Smooth muscle cell (in vitro differentiated cells): ENCODE measurements around the gene KMT2A. TPM values are rescaled to one million over a fixed set of nuclear protein-coding genes. Genes with fewer than 3 reads are reported as not detected.

Experiments used
- DNase-seq: peaks from one replicate; lab custom pipeline; 2025; ENCODE audit not compliant: unreplicated experiment; lab: John Stamatoyannopoulos, UW
- H2AFZ ChIP-seq: fragments of 200-600 bp; sonication (generic); 2 replicates; pipeline ENCODE4 v1.6.0; 2016; ENCODE audit warnings: antibody characterized with exemption, low read depth, mild to moderate bottlenecking
- H3F3A ChIP-seq: fragments of 200-600 bp; sonication (generic); 2 replicates; pipeline ENCODE4 v1.6.0; 2017; ENCODE audit warnings: antibody characterized with exemption, low read depth
- H3K27ac ChIP-seq: fragments of 200-600 bp; sonication (generic); 2 replicates; pipeline ENCODE4 v1.5.1; 2016; ENCODE audit warnings: low read depth, mild to moderate bottlenecking
- H3K27me3 ChIP-seq: fragments of 200-600 bp; sonication (generic); 2 replicates; pipeline ENCODE4 v1.6.1; 2016; ENCODE audit warnings: low read depth, mild to moderate bottlenecking
- H3K36me3 ChIP-seq: fragments of 200-600 bp; sonication (generic); 2 replicates; pipeline ENCODE4 v1.5.1; 2016; ENCODE audit warnings: low read depth
- H3K4me1 ChIP-seq: fragments of 200-600 bp; sonication (generic); 2 replicates; pipeline ENCODE4 v1.5.1; 2016; ENCODE audit warnings: low read depth
- H3K4me2 ChIP-seq: fragments of 200-600 bp; sonication (generic); 2 replicates; pipeline ENCODE4 v1.6.0; 2016; ENCODE audit warnings: mild to moderate bottlenecking
- H3K4me3 ChIP-seq: fragments of 200-600 bp; sonication (generic); 2 replicates; pipeline ENCODE4 v1.5.1; 2016; ENCODE audit warnings: mild to moderate bottlenecking
- H3K79me2 ChIP-seq: fragments of 200-600 bp; sonication (generic); 2 replicates; pipeline ENCODE4 v1.6.0; 2016; ENCODE audit warnings: low read depth, mild to moderate bottlenecking
- H3K9ac ChIP-seq: fragments of 200-600 bp; sonication (generic); 2 replicates; pipeline ENCODE4 v1.6.0; 2016; ENCODE audit warnings: low read depth
- H3K9me3 ChIP-seq: fragments of 200-600 bp; sonication (generic); replicated peaks from 2 replicates; pipeline ENCODE4 v1.5.1; 2016; ENCODE audit warnings: low read depth
- H4K20me1 ChIP-seq: fragments of 200-600 bp; sonication (generic); 2 replicates; pipeline ENCODE4 v1.6.0; 2016; ENCODE audit warnings: low read depth
- CTCF ChIP-seq: fragments of 200-600 bp; sonication (generic); IDR thresholded peaks from 2 replicates; pipeline ENCODE4 v1.5.1; 2017; ENCODE audit warnings: borderline replicate concordance, mild to moderate bottlenecking, antibody characterized with exemption; ENCODE audit not compliant: insufficient read depth, poor library complexity, severe bottlenecking
- WGBS: methylation state at CpG from one replicate; pipeline ENCODE4 v1.1.7; 2016; ENCODE audit warnings: low lambda C conversion rate; 5-methylcytosine and 5-hydroxymethylcytosine counted together
- polyA plus RNA-seq: library from polyadenylated mRNA; unstranded; fragments of >200 nt; fragmentation: Nextera tagmentation; extraction: Ambion mirVana; gene quantifications from 2 replicates; pipeline ENCODE4 v1.2.1, GENCODE V29; 2016
- total RNA-seq: library from RNA; depleted of rRNA; stranded (reverse); fragments of >200 nt; gene quantifications from 2 replicates; pipeline ENCODE4 v1.2.3, GENCODE V29; 2014

Gene KMT2A
- total and polyA plus RNA-seq, 2 experiments from 2014 or later: 15.5 to 27.8 TPM

GRCh38 chr11:118406599-118407166 is 29.6 kb upstream of the KMT2A start:
- no peak overlapping the region for H3K4me2 ChIP-seq
- no peaks in the 10 kb centered on the region for H3K36me3 ChIP-seq
- 96% methylated on average over 7 of the region's 7 CpGs for WGBS
- H3F3A ChIP-seq: no peaks in the 10 kb centered on the region
- H3K9ac ChIP-seq: no peak overlapping the region
- no peaks in the 10 kb centered on the region for H3K9me3 ChIP-seq
- H4K20me1 ChIP-seq: peaks cover 79% of the 10 kb centered on the region
- H2AFZ ChIP-seq: no peak overlapping the region
- no peaks in the 10 kb centered on the region for H3K27me3 ChIP-seq
- TF ChIP-seq CTCF: no peak
- H3K27ac ChIP-seq: no peak overlapping the region
- no peak overlapping the region for H3K4me3 ChIP-seq
- DNase-seq: no peak
- peaks cover 9% of the 10 kb centered on the region for H3K4me1 ChIP-seq
- H3K79me2 ChIP-seq: peaks cover 70% of the 10 kb centered on the region

GRCh38 chr11:118410055-118410745 is 26.1 kb upstream of the KMT2A start:
- Histone ChIP-seq H3K36me3 (no peaks in the 10 kb centered on the region), H2AFZ (no peak overlapping the region), H3K4me3 (no peak overlapping the region), H3K9me3 (no peaks in the 10 kb centered on the region), H3K4me1 (no peaks in the 10 kb centered on the region), H3F3A (peaks cover 8% of the 10 kb centered on the region), H4K20me1 (peaks cover 50% of the 10 kb centered on the region), H3K4me2 (no peak overlapping the region), H3K27ac (no peak overlapping the region), H3K9ac (no peak overlapping the region), H3K79me2 (peaks cover 35% of the 10 kb centered on the region), H3K27me3 (no peaks in the 10 kb centered on the region)
- no peak for TF ChIP-seq CTCF
- WGBS: 92% methylated on average over 7 of the region's 7 CpGs
- no peak for DNase-seq

GRCh38 chr11:118411530-118411929 is 24.8 kb upstream of the KMT2A start:
- H3K4me2 ChIP-seq: no peak overlapping the region
- WGBS: 94% methylated on average over 4 of the region's 4 CpGs
- no peaks in the 10 kb centered on the region for H3K4me1 ChIP-seq
- peaks cover 17% of the 10 kb centered on the region for H3F3A ChIP-seq
- H3K79me2 ChIP-seq: peaks cover 22% of the 10 kb centered on the region
- peaks cover 45% of the 10 kb centered on the region for H4K20me1 ChIP-seq
- H3K36me3 ChIP-seq: no peaks in the 10 kb centered on the region
- TF ChIP-seq CTCF: no peak
- no peak overlapping the region for H3K9ac ChIP-seq
- H3K4me3 ChIP-seq: no peak overlapping the region
- no peak overlapping the region for H3K27ac ChIP-seq
- H2AFZ ChIP-seq: no peak overlapping the region
- no peak for DNase-seq
- no peaks in the 10 kb centered on the region for H3K9me3 ChIP-seq
- H3K27me3 ChIP-seq: no peaks in the 10 kb centered on the region

GRCh38 chr11:118412921-118413320 is 23.4 kb upstream of the KMT2A start:
- H3K36me3 ChIP-seq: no peaks in the 10 kb centered on the region

More at GRCh38 chr11:118412921-118413320, 23.4 kb upstream of the KMT2A start:
- Histone ChIP-seq H3K4me1 (no peaks in the 10 kb centered on the region), H2AFZ (no peak overlapping the region), H3K9me3 (no peaks in the 10 kb centered on the region), H3K79me2 (peaks cover 8% of the 10 kb centered on the region), H3K4me2 (no peak overlapping the region), H3K4me3 (no peak overlapping the region), H4K20me1 (peaks cover 33% of the 10 kb centered on the region), H3K27ac (no peak overlapping the region), H3F3A (peaks cover 17% of the 10 kb centered on the region), H3K9ac (no peak overlapping the region), H3K27me3 (no peaks in the 10 kb centered on the region)
- TF ChIP-seq CTCF: no peak
- no peak for DNase-seq
- 96% methylated on average over 1 of the region's 1 CpG for WGBS
